A673 (cell line): Measurements from ENCODE around the gene ZNF503.

Experiments
- EZH2 ChIP-seq: fragments of 200-600 bp; sonication (generic); IDR thresholded peaks from 2 replicates; pipeline ENCODE4 v1.6.1; 2017; ENCODE audit warnings: borderline replicate concordance, low read depth, mild to moderate bottlenecking, mixed read lengths, antibody characterized with exemption, low read length; ENCODE audit not compliant: poor library complexity, severe bottlenecking
- TF ChIP-seq, protein P1 (sequence below): fragments of 300-800, 200-600 bp; sonication (generic); conservative IDR thresholded peaks from 2 replicates; pipeline ENCODE4 v1.5.1; 2017; ENCODE audit warnings: low read depth, mild to moderate bottlenecking, antibody characterized with exemption, low read length, moderate library complexity, mixed read lengths

DNA sequence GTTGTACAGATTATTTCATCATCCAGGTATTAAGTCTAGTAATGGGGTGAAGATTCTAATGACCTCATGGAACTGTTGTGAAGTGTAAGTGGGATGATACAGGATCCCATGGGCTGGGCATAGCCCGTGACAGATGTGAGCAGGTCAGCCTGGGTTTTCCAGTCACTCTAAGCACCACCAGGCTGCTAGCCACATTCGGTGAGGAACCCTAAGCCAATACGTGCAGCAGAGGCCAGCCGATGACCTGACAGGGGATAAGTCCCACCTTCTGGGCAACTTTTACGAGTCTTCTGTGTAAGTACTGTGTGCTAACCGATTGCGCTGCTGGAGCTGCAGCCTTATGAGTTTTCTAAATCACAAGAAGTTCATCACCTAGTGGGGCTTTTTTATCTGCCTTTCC, 7.3 kb downstream of the ZNF503 start:
- TF ChIP-seq, protein P1, sequence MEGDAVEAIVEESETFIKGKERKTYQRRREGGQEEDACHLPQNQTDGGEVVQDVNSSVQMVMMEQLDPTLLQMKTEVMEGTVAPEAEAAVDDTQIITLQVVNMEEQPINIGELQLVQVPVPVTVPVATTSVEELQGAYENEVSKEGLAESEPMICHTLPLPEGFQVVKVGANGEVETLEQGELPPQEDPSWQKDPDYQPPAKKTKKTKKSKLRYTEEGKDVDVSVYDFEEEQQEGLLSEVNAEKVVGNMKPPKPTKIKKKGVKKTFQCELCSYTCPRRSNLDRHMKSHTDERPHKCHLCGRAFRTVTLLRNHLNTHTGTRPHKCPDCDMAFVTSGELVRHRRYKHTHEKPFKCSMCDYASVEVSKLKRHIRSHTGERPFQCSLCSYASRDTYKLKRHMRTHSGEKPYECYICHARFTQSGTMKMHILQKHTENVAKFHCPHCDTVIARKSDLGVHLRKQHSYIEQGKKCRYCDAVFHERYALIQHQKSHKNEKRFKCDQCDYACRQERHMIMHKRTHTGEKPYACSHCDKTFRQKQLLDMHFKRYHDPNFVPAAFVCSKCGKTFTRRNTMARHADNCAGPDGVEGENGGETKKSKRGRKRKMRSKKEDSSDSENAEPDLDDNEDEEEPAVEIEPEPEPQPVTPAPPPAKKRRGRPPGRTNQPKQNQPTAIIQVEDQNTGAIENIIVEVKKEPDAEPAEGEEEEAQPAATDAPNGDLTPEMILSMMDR: no peak
- no peak for TF ChIP-seq EZH2
